Ovary (tissue), 9 donors: Measurements from ENCODE around the gene PTMA. TPM values are rescaled to one million over a fixed set of nuclear protein-coding genes. Genes with fewer than 3 reads are reported as not detected.

Source experiments
- DNase-seq, 5 donors: peaks; one replicate each; pipeline ENCODE4 v3.0.0-alpha.2; 2019 to 2020
- H3K27ac ChIP-seq, 2 donors: fragments of 200-600 bp; one replicate each; pipeline versions ENCODE4 v1.5.1 to v1.8.0; 2019 to 2022
- H3K27me3 ChIP-seq: fragments of 200-600 bp; one replicate; pipeline ENCODE4 v1.8.0; 2022
- H3K36me3 ChIP-seq: fragments of 200-600 bp; sonication (generic); one replicate; pipeline ENCODE4 v1.5.1; 2019
- H3K4me1 ChIP-seq: one replicate; pipeline ENCODE4 v1.8.1; 2013; ENCODE audit warnings: mild to moderate bottlenecking, moderate library complexity; ENCODE audit not compliant: insufficient read depth
- H3K4me3 ChIP-seq: fragments of 200-600 bp; sonication (generic); one replicate; pipeline ENCODE4 v1.5.1; 2017
- H3K9me3 ChIP-seq, 2 donors: fragments of 200-600 bp in 1 of 2; sonication (generic) in 1 of 2; one replicate each; pipeline versions ENCODE4 v1.5.1 to v1.8.1; 2013 to 2019; ENCODE audit warnings: mild to moderate bottlenecking in 1 of 2, moderate library complexity in 1 of 2
- EP300 ChIP-seq: sonication (generic); formaldehyde crosslinking; IDR thresholded peaks from one replicate; pipeline ENCODE4 v1.6.1; 2017; ENCODE audit warnings: antibody characterized with exemption
- POLR2A ChIP-seq: fragments of 450-650 bp; IDR thresholded peaks from one replicate; pipeline ENCODE4 v1.6.1; 2017; ENCODE audit warnings: antibody characterized with exemption, mild to moderate bottlenecking, moderate library complexity
- WGBS, 3 donors: extraction: QIAGEN DNeasy Blood & Tissue Kit in 1 of 3; methylation state at CpG; one replicate each; pipeline versions ENCODE4 v1.1.5 to v1.1.7; 2013 to 2017; 5-methylcytosine and 5-hydroxymethylcytosine counted together
- intact Hi-C, 4 donors: fragments of 100-400 bp; cut with DNase I; formaldehyde crosslinking; loops; one replicate each; pipeline versions ENCODE4 v1.11.0 to v1.15.1; 2022 to 2023
- polyA plus RNA-seq, 2 donors: library from polyadenylated mRNA; stranded (reverse); fragments of 200-250 nt in 1 of 2; fragments of 350-450 nt in 1 of 2; fragmentation: Illumina TruSeq in 1 of 2; extraction: RNeasy Lipid Tissue Mini Kit (QIAGEN cat#74804) in 1 of 2; gene quantifications; one replicate each; pipeline ENCODE4 v1.2.3, GENCODE V29; 2013 to 2014
- total RNA-seq, 7 donors: library from RNA; depleted of rRNA in 2 of 7; stranded (reverse); fragments of >200 nt in 2 of 7; fragmentation: NEBNext Ultra II Directional in 3 of 7; extraction: Animal tissue kit (Norgen Biotek cat#: 25700) in 3 of 7; gene quantifications; one replicate each; pipeline versions ENCODE4 v1.1.0 to v1.2.4, GENCODE V29; 2016 to 2023
- TF ChIP-seq, protein P1 (sequence below), 3 donors: fragments of 450-650 bp in 2 of 3; fragments of 200-600 bp in 1 of 3; IDR thresholded peaks; one replicate each; pipeline versions ENCODE4 v1.5.1 to v1.8.0; 2016 to 2022; ENCODE audit warnings: antibody characterized with exemption in 3 of 3, mild to moderate bottlenecking in 1 of 3
- donor health status: DM: no; HTN: no; CAD: no; lungs with moderate emphysema.
- donor health status: DM: no; HTN: no; CAD: no.
- donor health status: Bipolar disorder and iron deficiency.
- donor health status: DM: yes; HTN: yes; CAD: no.
- donor health status: DM: no; HTN: no; CAD: no.
- donor health status: DM: yes; HTN: yes; CAD: no.

Gene PTMA
- total and polyA plus RNA-seq, 9 donors: 755 to 1,991 (median 930) TPM

- no peak overlapping the region for H3K4me3 ChIP-seq
- no peak overlapping the region for H3K27ac ChIP-seq
- TF ChIP-seq, protein P1, sequence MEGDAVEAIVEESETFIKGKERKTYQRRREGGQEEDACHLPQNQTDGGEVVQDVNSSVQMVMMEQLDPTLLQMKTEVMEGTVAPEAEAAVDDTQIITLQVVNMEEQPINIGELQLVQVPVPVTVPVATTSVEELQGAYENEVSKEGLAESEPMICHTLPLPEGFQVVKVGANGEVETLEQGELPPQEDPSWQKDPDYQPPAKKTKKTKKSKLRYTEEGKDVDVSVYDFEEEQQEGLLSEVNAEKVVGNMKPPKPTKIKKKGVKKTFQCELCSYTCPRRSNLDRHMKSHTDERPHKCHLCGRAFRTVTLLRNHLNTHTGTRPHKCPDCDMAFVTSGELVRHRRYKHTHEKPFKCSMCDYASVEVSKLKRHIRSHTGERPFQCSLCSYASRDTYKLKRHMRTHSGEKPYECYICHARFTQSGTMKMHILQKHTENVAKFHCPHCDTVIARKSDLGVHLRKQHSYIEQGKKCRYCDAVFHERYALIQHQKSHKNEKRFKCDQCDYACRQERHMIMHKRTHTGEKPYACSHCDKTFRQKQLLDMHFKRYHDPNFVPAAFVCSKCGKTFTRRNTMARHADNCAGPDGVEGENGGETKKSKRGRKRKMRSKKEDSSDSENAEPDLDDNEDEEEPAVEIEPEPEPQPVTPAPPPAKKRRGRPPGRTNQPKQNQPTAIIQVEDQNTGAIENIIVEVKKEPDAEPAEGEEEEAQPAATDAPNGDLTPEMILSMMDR (IDR thresholded peaks at IDR 0.05): no peak
- TF ChIP-seq POLR2A: no peak
- no peak for TF ChIP-seq EP300
- no peaks in the 10 kb centered on the region for H3K9me3 ChIP-seq
- 82 to 88% (median 84%) methylated on average over 10 to 11 of the region's 11 CpGs for WGBS, 3 donors
- no peak for DNase-seq
- H3K4me1 ChIP-seq: peaks cover 9% of the 10 kb centered on the region
- H3K36me3 ChIP-seq: no peaks in the 10 kb centered on the region
- intact Hi-C loops: no loop called here
- H3K27me3 ChIP-seq: no peaks in the 10 kb centered on the region
Measured at GRCh38 chr2:231686192-231687100, 21.9 kb upstream of the PTMA start.

GRCh38 chr2:231687133-231687852, 21.0 kb upstream of the PTMA start:
- DNase-seq: peak in 2 of 5 donors; percentile 45 to 52
- Histone ChIP-seq H3K27me3 (no peaks in the 10 kb centered on the region), H3K27ac (no peak overlapping the region), H3K4me3 (no peak overlapping the region), H3K36me3 (no peaks in the 10 kb centered on the region), H3K4me1 (peaks cover 3% of the 10 kb centered on the region), H3K9me3 (no peaks in the 10 kb centered on the region)
- intact Hi-C loops: no loop called here
- TF ChIP-seq, protein P1 (IDR thresholded peaks at IDR 0.05): peak in 1 of 3 donors; percentile 32
- no peak for TF ChIP-seq EP300
- 46 to 57% (median 51%) methylated on average over 12 to 14 of the region's 14 CpGs for WGBS, 3 donors

DNA sequence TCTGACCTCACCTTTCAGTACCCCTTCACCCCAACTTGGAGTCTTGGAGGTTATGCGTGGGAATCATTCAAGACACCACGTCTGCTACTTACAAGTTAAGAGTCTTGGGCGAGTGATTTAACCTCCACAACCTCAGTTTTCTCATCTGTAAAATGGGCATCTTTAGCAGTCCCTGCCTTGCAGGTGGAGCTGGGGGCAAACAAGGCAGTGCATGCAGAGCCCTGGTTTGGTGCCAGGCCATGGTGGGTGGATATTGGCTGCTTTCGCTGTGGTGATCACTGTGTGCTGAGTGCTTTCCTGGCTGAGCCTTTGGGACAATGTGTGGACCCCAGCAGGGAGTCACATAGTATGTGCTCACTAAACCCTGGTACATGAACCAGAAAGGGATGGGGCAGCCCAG, 20.4 kb upstream of the PTMA start:
- Histone ChIP-seq H3K4me1 (peaks cover 3% of the 10 kb centered on the region), H3K27ac (no peak overlapping the region), H3K4me3 (no peak overlapping the region), H3K9me3 (no peaks in the 10 kb centered on the region), H3K36me3 (no peaks in the 10 kb centered on the region), H3K27me3 (no peaks in the 10 kb centered on the region)
- intact Hi-C loops: no loop called here
- DNase-seq: no peak
- TF ChIP-seq, protein P1 (IDR thresholded peaks at IDR 0.05): no peak
- TF ChIP-seq EP300 (no peak), POLR2A (no peak)
- WGBS, 3 donors: 90 to 96% (median 90%) methylated on average over 4 of the region's 4 CpGs

- Histone ChIP-seq H3K27ac (no peak overlapping the region), H3K27me3 (no peaks in the 10 kb centered on the region), H3K4me1 (peaks cover 3% of the 10 kb centered on the region), H3K36me3 (no peaks in the 10 kb centered on the region), H3K4me3 (no peak overlapping the region), H3K9me3 (no peaks in the 10 kb centered on the region)
- no peak for DNase-seq
- WGBS, 3 donors: 77 to 79% (median 78%) methylated on average over 17 of the region's 17 CpGs
- intact Hi-C loops: no loop called here
- no peak for TF ChIP-seq POLR2A
- TF ChIP-seq EP300: no peak
- TF ChIP-seq, protein P1 (IDR thresholded peaks at IDR 0.05): no peak
Measured at GRCh38 chr2:231688719-231689118, 19.6 kb upstream of the PTMA start.
